IPS DF 19.7 (cell line): ENCODE data around the gene CDCA3.
A peak's percentile ranks its signal among the peaks of the same experiment; 100 is the strongest.

Experiments
- DNase-seq: peaks from one replicate; pipeline ENCODE4 v3.0.0-alpha.2; 2013; ENCODE audit warnings: low read depth, low spot score

The CDCA3 gene

DNA sequence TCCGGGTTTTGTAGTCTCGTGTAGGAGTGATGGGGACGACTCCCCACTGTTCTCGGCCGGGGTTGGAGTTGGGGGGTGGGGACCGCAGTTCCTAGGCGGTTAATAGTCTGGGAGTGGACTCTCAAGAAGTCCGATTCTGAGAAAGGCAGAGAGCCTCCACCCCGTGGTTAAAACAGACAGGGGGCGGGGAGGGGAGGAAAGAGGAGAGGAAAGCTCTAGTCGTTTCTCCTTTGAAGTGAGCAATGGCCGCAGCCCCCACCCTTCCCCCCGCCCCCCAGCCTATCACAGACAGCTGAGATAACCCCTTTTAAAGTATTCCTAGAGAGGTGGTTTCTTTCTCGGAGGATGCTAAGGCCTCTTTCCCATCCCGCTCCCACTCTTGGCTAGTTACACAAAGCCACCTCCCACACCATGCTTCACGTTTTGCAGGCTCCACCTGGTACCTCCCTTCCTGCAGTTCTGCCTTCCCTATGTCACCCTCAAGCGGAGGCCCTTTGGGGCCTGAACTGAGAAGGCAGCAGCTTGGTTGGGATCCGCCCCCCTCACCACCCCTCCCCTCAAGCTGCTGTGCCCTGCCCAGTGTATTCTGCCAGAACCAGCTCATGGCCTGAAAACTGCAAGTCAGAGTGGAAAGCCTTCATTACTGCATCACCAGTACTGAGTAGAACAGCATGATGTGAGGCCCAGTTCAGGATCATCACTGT is 1.7 kb upstream of the CDCA3 start:
- no peak for DNase-seq

DNA sequence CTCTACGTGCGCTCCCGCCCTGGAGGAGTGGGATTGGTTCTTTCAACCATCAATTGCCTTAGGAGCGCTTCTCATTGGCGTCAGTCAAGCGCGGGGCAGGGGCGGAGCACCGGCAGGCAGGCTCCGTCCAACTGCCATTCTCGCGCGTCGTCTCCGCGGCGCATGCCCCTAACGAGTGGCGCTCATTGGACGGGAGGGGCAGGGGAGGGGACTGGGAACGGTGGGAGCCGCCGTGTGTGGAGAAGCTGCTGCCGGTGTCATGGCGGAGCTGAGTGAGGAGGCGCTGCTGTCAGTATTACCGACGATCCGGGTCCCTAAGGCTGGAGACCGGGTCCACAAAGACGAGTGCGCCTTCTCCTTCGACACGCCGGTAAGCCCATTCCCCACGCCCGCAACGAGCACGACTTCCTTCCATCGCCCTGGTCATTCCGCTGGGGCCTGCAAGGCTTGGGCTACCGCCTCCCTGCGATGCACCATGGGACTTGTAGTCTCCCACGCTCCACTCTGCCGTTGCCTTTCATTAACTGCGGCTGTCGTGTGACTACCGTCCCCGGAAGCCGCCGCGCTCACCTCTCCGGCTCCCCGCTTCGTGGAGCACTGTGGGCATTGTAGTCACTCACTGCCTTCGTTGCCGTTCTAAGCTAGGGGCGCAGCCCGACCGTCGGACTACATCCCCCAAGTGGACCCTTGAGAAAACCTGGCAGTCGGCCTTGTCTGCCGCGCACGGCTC is 1.0 kb upstream of the CDCA3 start, which contains the start of gene USP5:
USP5 (plus strand) TSS at position 230 of the 730 bp plus-strand sequence; CDS start at position 260, 30 bp downstream.
- peak; percentile 100 for DNase-seq

DNA sequence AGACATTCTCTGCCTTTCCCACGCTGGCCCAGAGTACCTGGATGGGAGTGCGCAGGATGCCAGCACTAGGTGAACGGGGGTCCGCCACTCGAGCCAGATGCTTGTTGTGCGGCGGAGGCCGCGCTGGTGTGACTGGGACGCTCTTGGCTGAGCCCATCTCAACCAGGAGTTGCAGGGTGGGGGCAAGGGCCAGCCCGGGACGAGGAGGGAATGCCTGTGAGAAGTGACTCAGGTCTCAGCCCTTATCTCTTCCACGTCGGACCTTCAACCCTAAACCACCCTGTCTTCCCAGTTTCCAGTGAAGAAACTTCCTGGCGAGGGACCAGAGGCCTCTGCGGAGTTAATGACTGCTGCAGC is 312 bp downstream of the CDCA3 start:
- DNase-seq, result no peak

DNA sequence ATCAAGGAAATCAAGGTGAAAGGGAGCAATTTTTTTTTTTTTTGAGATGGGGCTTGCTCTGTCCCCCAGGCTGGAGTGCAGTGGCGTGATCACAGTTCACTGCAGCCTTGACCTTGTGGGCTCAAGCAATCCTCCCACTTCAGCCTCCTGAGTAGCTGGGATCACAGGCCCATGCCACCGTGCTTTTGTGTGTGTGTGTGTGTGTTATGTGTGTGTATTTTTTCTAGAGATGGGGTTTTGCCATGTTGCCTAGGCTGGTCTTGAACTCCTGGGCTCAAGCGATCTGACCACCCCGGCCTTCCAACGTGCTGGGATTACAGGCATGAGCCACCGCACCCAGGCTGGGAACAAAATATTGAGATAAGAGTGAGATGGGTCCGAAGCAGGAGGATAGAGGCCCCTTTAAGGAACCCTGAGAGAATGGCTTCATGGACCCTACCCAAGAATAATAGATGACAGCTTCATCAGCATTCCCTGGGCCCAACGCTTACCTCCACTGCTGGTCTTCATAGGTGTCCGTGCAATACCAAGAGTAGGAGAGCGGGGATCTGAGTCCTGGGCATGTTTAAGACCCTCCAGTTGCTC is 1.0 kb downstream of the CDCA3 start:
- no peak for DNase-seq

DNA sequence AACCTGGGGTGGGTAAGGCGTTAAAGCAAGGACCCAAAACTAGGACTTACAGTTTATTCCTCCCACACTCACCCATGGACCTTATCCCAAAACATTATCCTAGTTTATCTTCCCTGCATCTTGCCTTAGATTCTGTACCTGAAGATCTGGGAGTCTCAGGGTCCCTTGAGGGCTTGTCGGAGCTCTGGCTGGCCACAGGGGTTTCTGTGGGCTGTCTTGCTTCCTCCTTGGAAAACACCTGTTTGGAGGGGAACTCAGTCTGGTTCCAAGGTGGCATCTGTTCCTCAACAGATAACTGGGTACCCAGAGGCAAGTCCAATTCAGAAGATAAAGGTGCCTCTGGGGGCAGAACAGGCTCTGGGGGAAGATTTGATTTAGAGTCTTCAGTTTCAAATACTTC is 1.7 kb downstream of the CDCA3 start:
- no peak for DNase-seq

DNA sequence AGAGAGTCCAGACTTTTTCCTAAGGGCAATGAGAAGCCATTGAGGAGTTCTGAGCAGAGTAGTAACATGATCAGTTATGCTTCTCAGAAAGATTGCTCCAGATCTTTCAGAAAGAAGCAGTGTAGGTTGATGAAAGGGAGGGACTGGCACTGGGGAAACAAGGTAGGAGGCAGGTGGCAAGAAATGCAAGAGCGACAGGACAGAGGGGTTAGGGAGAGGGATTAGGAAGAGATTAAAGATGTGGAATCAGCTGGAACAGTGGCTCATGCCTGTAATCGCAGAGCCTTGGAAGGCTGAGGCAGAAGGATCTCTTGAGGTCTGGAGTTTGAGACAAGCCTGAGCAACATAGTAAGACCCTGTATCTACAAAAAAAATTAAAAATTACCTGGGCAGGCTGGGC is 3.4 kb downstream of the CDCA3 start:
- DNase-seq, result no peak

DNA sequence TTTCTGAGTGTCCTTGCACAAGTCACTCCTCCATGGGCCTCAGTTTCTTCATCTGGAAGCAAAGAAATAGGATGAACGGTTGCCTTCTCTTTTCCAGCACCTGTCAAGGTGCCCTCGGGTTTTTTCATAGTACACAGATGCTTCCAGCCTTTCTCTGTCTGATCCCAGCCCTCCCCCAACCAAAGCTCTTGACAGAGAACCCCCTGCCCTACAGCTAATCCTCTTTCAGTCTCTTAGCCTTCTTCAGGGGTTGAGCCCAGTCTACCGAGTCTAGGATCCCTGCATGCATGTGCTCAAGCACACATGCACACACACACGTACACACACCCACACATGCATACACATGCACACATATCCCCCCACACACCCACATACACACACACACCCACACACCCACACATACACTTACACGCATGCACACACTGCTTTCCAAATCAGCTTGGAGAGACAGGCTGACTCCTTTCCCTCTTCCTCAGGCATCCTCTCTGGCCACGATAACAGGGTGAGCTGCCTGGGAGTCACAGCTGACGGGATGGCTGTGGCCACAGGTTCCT is 4.7 kb downstream of the CDCA3 start:
- no peak for DNase-seq

DNA sequence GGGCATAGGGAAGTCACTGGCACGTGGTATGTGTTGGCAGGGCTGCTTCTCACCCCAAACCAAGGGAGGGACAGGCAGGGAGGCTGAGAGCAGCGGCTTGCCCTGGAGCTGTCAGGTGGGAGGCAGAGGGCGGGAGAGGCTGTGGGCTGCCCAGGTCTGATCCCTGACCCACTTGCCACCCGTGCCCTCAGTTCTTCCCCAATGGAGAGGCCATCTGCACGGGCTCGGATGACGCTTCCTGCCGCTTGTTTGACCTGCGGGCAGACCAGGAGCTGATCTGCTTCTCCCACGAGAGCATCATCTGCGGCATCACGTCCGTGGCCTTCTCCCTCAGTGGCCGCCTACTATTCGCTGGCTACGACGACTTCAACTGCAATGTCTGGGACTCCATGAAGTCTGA is 5.7 kb downstream of the CDCA3 start:
- DNase-seq, result no peak

DNA sequence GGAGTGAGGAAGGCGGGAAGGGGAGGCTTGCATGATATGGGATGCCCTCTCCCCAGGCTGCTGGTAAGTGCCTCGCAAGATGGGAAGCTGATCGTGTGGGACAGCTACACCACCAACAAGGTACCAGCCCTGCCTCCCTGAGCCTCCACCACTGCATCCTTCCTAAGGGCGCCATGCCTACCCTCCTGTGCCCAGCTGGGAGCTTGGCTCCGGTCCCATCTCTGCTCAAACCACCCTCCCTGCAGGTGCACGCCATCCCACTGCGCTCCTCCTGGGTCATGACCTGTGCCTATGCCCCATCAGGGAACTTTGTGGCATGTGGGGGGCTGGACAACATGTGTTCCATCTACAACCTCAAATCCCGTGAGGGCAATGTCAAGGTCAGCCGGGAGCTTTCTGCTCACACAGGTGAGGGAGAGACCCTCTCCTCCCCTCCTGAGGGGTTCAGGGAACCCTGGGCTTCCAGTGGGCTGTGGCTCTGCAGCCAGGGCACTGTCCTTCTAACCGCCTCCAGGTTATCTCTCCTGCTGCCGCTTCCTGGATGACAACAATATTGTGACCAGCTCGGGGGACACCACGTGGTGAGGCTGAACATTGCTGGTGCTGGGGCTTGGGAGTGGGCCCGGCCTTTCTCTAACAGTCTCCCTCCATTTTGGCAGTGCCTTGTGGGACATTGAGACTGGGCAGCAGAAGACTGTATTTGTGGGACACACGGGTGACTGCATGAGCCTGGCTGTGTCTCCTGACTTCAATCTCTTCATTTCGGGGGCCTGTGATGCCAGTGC is 7.8 kb downstream of the CDCA3 start:
- DNase-seq, result no peak

DNA sequence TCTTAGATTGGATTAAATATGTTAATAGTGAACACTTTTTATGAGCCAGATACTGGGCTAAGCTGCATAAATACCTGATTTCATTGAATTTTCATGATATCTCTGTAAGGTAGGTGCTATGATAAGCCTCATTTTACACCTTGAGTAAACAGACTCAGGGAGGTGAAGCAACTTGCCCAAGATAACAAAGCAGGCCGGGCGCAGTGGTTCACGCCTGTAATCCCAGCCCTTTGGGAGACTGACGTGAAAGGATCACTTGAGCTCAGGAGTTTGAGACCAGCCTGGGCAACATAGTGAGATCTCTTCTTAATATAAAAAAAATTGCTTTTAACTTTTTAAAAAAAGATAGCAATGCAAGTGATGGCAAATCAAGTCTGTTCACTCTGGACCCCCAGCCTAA is 9.0 kb downstream of the CDCA3 start:
- no peak for DNase-seq

DNA sequence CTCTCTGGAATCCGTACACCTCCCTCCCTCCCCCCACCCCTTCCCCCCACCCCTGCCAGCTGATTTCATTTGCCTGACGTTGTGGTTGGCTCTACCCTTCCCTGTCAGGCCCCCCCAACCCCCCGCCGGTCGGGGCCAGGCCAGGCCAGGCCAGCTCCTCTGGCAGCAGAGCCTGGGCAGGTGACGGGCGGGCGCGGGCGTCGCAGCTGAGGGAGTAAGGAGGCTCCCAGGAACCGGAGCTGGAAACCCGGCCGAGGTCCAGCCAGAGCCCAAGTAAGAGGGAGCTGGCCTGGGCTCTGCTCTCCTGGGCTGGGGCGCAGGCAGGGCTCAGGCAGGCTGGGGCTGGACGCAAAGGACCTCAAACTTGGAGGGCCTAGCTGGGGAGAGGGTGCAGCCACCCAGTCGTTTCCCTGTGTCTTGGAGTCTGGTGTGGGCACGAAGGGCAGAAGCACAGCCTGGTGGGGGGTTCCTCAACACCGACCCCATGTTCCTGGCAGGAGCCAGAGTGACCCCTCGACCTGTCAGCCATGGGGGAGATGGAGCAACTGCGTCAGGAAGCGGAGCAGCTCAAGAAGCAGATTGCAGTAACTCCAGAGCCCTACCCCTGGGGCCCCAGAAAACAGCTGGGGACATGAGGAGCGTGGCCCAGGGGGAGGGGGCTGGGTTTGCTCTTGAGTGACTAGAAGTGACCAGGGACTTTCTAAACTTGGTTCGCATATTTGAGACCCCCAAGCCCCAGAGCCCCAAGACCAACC is 10.1 kb downstream of the CDCA3 start, which contains the start of gene GNB3:
GNB3 (plus strand) TSS at position 165 of the 755 bp plus-strand sequence; CDS start at position 528, 363 bp downstream.
- no peak for DNase-seq

DNA sequence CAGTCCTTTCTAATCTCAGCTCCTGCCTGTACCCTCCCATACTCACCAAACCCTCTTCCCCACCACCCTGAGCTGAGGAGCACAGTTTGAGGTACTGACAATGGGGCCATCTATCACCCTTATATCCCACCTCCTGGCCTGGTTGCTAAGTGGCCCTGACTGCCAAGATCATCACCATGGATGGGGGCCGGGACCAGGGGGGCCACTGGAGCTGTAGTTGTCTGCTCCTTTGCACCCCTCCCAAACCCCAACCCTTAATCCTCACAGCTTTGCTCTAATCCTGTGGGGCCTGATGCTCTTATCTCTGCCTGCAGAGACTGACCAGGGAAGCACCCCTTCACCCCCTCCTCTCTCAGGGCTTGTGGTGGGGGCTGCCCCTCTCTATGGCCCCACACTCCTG is 10.8 kb downstream of the CDCA3 start:
- DNase-seq, result no peak

DNA sequence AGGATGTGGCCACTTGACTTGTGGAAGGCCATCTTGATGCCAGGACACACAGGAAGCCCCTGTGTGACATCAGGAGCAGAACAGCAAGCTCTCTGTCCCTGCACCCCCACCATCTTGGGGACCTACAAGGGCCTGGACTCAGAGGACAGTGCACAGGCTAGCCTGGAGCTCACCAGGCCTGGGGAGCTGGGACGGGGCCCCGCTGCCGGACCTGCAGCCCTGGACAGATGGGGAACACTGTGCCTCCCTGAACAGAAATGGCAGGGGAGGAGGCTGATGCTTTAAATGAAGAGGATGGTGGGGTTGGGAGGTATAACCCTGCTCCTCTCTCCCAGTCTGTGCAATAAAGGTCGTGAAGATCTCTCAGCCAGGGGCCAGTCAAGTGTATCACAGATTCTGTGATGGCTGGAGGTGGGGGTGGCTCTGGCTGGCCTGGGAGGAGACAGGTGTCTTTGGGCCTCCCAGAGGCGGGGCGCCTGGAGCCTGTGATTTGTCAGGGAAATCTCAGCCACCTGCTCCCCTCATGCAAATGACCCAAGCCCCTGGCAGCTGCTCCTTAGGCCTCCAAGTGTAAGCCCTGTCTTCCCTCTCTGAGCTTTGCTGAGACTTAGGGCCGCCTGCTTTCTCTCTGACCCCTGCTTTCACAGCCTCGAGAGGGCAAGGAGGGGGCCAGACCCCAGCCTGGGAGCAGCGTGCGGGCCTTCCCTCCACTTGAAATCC is 11.4 kb downstream of the CDCA3 start:
- DNase-seq, result no peak

DNA sequence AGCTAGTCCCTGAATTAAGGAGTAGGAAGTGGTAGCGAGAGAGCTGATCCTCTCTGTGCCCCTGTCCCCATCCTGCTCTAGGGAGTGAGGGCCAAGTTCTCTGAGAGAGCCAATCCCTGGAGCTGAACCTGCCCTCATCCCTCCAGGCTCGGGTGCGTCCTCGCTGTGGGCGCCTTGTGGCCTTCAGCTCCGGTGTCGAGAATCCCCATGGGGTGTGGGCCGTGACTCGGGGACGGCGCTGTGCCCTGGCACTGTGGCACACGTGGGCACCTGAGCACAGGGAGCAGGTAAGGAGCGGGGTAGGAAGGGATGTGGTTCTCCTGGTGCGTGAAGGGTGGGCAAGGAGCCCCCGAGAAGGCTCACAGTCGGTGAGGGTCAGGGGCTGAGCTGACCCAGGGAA is 12.2 kb downstream of the CDCA3 start:
- no peak for DNase-seq

DNA sequence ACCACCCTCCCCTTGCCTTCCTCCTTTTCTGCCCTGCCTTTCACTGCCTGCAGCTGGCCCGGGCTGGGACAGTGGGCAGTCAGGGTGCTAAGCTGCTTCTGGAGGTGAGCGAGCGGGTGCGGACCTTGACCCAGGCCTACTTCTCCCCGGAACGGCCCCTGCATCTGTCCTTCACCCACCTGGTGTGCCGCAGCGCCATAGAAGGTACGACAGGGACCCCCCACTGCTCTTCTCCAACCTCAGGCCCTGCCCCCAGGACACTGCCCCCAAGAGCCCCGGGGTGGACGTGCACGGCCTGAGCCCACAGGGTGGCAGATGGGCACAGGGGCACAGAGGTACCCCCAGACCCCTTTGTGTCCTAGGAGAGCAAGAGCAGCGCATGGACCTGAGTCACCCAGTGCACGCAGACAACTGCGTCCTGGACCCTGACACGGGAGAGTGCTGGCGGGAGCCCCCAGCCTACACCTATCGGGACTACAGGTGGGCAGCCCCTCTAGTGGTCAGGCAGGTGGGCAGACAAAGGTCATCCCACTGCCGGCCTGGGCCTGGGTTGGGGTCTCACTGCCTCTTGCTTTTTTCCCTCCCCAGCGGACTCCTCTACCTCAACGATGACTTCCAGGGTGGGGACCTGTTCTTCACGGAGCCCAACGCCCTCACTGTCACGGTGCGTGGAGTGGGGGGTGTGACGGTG is 13.6 kb downstream of the CDCA3 start:
- DNase-seq, result no peak

DNA sequence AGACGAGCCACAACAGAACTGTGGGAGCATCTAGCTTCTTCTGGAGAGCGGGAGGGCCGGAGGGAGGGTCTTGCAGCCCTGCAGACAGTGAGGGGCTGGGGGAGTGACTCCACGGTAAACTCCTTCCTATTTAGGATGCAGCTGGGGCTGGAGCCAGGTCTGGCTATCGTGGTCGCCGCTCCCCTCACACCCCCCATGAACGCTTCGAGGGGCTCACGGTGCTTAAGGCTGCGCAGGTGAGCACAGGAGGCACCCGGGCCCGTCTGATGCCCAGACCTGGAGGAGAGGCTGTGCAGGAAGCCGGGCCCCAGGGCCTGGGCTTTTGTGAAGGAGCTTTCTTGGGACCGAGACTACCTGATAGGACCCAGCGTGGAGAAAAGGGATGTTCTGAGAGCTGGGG is 14.2 kb downstream of the CDCA3 start:
- no peak for DNase-seq

DNA sequence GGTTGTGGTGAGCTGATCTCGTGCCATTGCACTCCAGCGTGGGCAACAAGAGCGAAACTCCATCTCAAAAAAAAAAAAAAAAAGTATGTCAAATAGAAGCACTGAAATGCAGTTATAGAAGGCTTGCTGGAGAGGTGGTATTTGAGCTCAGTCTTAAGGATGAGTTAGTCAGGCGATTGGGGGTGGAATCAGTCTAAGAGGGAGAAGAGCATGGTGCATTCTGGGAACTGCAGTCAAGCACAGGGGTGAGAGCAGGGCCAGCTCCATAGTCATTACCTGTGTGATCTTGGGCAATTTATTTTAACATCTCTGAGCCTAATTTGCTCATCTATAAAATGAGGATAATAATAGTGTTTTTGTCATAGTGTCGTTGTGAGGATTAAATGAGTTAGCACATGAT is 16.2 kb downstream of the CDCA3 start:
- no peak for DNase-seq

DNA sequence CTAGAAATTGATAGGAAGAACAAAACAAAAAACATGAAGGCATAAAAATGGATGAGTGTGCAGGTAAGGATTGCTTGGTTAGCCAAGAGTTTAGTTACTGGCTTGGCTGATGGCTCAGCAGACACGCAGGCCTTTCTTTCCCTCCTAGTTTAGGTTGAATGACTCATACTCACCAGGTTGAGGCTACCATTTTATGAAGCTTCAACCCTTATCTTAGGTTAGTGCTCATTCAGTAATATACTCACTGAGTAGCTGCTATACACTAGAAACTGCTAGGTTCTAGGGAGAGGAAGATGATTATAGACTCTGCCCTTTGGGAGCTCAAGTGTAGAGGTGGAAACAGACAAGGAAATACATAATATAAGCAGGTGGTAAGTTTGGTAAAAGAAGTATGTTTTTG is 16.8 kb downstream of the CDCA3 start:
- DNase-seq, result no peak

DNA sequence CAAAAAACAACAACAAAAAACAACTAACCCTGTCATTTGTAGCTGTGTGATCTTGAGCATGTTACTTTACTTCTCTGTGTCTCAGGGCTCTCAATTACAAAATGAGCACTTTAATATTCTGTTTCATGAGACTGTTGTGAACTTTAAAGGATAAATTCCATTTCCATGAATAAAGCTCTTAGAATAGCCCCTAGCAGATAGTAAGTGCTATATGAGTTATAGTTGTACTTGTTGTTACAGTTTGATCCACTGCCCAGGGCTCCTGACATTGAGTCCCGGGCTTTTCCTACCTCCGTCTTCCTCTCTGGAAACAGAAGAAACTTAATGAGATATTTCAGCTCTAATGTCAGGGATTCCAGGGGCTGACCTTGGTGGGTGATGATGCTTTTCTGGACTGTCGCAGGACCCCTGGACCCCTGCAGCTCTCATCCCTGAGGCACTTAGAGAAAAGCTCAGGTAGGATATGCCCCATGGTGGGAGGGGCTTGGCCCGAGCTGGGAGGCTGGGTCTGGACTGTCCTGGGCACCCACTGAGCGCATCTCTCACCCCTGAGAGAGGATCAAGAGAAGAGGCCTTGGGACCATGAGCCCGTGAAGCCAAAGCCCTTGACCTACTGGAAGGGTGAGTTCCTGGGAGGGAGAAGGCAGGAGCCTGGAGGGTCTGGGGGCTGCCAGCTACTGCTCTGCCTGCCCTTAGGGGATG is 17.7 kb downstream of the CDCA3 start:
- DNase-seq, result no peak
